ENCODE data around the gene NUP153. TPM values are rescaled to one million over a fixed set of nuclear protein-coding genes. Genes with fewer than 3 reads are reported as not detected.

The NUP153 gene
- total RNA-seq, 1 experiment from 2014 or later, result 99.3 TPM

DNA sequence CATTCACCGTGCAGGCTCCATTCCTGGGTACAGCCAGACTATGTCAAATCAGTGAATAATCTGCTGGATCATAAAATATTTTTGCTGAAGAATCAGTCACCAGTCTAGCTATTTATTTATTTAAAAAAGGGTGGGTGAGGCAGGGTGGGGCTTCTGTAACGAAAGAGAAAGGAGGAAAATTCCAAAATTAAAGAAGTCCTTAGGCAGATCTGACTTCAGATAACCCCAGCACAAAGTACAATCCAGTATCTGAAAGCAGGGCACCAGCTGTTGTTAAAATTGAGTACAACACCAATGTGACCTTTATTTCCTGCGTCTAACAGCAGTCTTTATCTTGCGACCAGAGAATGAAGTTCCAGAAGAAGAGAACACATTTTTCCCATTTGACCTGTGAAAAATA, 90.9 kb downstream of the NUP153 start:
- H4K91ac ChIP-seq (ENCODE audit: insufficient read length, low read depth, low read length), result no peak overlapping the region
- H3K23me2 ChIP-seq (ENCODE audit: insufficient read length, low read depth, low read length, poor library complexity, severe bottlenecking), result no peaks in the 10 kb centered on the region
- no peak overlapping the region for H3T11ph ChIP-seq (ENCODE audit: low read length)
- no peaks in the 10 kb centered on the region for H3K27me3 ChIP-seq (ENCODE audit: insufficient read depth, low read length)
- H2AK5ac ChIP-seq (ENCODE audit: insufficient read length, low read length), result no peak overlapping the region
- no peak overlapping the region for H2BK12ac ChIP-seq (ENCODE audit: insufficient read length, low read depth, low read length)
- Mint-ChIP-seq H3K27ac (no peak overlapping the region), H3K4me3 (no peak overlapping the region), H3K27me3 (ENCODE audit: low read depth) (no peaks in the 10 kb centered on the region), H3K9me3 (no peaks in the 10 kb centered on the region), H3K4me1 (no peaks in the 10 kb centered on the region), H3K36me3 (ENCODE audit: insufficient read depth in 1 of 3, low read depth in 3 of 3) (peaks cover 23 to 56% (median 42%) of the 10 kb centered on the region in 3 experiments)
- no peaks in the 10 kb centered on the region; the same call in 1 of the 2 replicates for H3K79me2 ChIP-seq (ENCODE audit: insufficient read depth, low read length)
- no peak overlapping the region for H3K23ac ChIP-seq (ENCODE audit: insufficient read length, low read depth, low read length)
- no peak overlapping the region for H3K4ac ChIP-seq (ENCODE audit: low read depth, low read length)
- H3K14ac ChIP-seq (ENCODE audit: insufficient read depth, low read length), result no peak overlapping the region
- H3K9me3 ChIP-seq (ENCODE audit: control insufficient read depth, low read depth, low read length), result no peaks in the 10 kb centered on the region
- H4K8ac ChIP-seq (replicated peaks; ENCODE audit: insufficient read length, low read depth, low read length), result no peak overlapping the region
- H3K9ac ChIP-seq (ENCODE audit: extremely low read depth, insufficient read length, low read length), result no peak overlapping the region
- H3K27ac ChIP-seq (ENCODE audit: insufficient read length, low read depth, low read length), result no peak overlapping the region
- H3K79me1 ChIP-seq (ENCODE audit: insufficient read depth, low read depth, low read length, poor library complexity, severe bottlenecking), result no peaks in the 10 kb centered on the region
- no peak for DNase-seq
- no peak overlapping the region for H2BK120ac ChIP-seq (ENCODE audit: low read depth, low read length, poor library complexity, severe bottlenecking)
- no CpG with 5 or more reads among the region's 4 CpGs for WGBS (ENCODE audit: extremely low coverage, insufficient read length, low lambda C conversion rate)
- H3K4me2 ChIP-seq (ENCODE audit: insufficient read depth, insufficient read length, low read length), result no peak overlapping the region
- H3K4me1 ChIP-seq (ENCODE audit: insufficient read depth, low read length), result no peaks in the 10 kb centered on the region
- no peak overlapping the region for H3K56ac ChIP-seq (ENCODE audit: insufficient read length, low read depth, low read length)
- no peak overlapping the region for H3K18ac ChIP-seq (ENCODE audit: insufficient read length, low read depth, low read length)
- H4K5ac ChIP-seq (ENCODE audit: insufficient read length, low read depth, low read length), result no peak overlapping the region
- TF ChIP-seq, protein P1, sequence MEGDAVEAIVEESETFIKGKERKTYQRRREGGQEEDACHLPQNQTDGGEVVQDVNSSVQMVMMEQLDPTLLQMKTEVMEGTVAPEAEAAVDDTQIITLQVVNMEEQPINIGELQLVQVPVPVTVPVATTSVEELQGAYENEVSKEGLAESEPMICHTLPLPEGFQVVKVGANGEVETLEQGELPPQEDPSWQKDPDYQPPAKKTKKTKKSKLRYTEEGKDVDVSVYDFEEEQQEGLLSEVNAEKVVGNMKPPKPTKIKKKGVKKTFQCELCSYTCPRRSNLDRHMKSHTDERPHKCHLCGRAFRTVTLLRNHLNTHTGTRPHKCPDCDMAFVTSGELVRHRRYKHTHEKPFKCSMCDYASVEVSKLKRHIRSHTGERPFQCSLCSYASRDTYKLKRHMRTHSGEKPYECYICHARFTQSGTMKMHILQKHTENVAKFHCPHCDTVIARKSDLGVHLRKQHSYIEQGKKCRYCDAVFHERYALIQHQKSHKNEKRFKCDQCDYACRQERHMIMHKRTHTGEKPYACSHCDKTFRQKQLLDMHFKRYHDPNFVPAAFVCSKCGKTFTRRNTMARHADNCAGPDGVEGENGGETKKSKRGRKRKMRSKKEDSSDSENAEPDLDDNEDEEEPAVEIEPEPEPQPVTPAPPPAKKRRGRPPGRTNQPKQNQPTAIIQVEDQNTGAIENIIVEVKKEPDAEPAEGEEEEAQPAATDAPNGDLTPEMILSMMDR (conservative IDR thresholded peaks at IDR 0.05), result no peak
- H2BK15ac ChIP-seq (ENCODE audit: low read depth, low read length), result no peak overlapping the region
- no peaks in the 10 kb centered on the region for H4K20me1 ChIP-seq (ENCODE audit: control insufficient read depth, insufficient read depth, insufficient read length)
- H2AFZ ChIP-seq (ENCODE audit: low read length), result no peak overlapping the region
- no peak overlapping the region for H2BK5ac ChIP-seq (ENCODE audit: insufficient read length, low read length)
- no peak overlapping the region for H2BK20ac ChIP-seq (ENCODE audit: low read depth, low read length, poor library complexity, severe bottlenecking)

Data from H9 (cell line).